Muscle of back (tissue), 11 donors: ENCODE data around the gene CYBA. TPM values are rescaled to one million over a fixed set of nuclear protein-coding genes. Genes with fewer than 3 reads are reported as not detected.
A peak's percentile ranks its signal among the peaks of the same experiment; 100 is the strongest.
"Not testable (repeated sequence)": the region's sequence is repeated elsewhere in the genome, so short reads cannot be mapped to it uniquely, and the experiment has no call there.

Experiments
- DNase-seq, 3 donors: peaks; one replicate each; pipeline versions ENCODE4 v3.0.0 to v3.0.0-alpha.2; 2013
- polyA plus RNA-seq, 10 donors: library from polyadenylated mRNA; unstranded; fragments of 120-200 nt; gene quantifications; one replicate each; pipeline ENCODE4 v1.2.1, GENCODE V29; 2013; ENCODE audit not compliant: insufficient read length in 10 of 10

CYBA gene
- polyA plus RNA-seq, 10 donors, result 19.4 to 59.7 (median 34.6) TPM

- DNase-seq, result no peak
Observed at GRCh38 chr16:88614818-88615580, 35.9 kb downstream of the CYBA start.

GRCh38 chr16:88613911-88614817 is 36.7 kb downstream of the CYBA start:
- DNase-seq, result no peak

- DNase-seq, result no peak
Observed at GRCh38 chr16:88613293-88613692, 37.6 kb downstream of the CYBA start.

GRCh38 chr16:88610909-88611812 is 39.7 kb downstream of the CYBA start:
- peak in 1 of 3 donors; percentile 47 for DNase-seq

GRCh38 chr16:88610080-88610479 is 40.8 kb downstream of the CYBA start:
- DNase-seq, result no peak

GRCh38 chr16:88609426-88609825 is 41.4 kb downstream of the CYBA start:
- not testable (repeated sequence) for DNase-seq

GRCh38 chr16:88608076-88608475 is 42.8 kb downstream of the CYBA start:
- no peak for DNase-seq

GRCh38 chr16:88606148-88606757 is 44.6 kb downstream of the CYBA start:
- DNase-seq, result no peak

GRCh38 chr16:88605186-88606147 is 45.4 kb downstream of the CYBA start:
- no peak for DNase-seq

- no peak for DNase-seq
Observed at GRCh38 chr16:88602091-88602490, 48.8 kb downstream of the CYBA start.

GRCh38 chr16:88601313-88602036 is 49.4 kb downstream of the CYBA start:
- DNase-seq, result no peak

- no peak for DNase-seq
Observed at GRCh38 chr16:88600539-88600896, 50.3 kb downstream of the CYBA start.

GRCh38 chr16:88599825-88600538 is 50.9 kb downstream of the CYBA start:
- DNase-seq, result no peak

GRCh38 chr16:88599092-88599733 is 51.6 kb downstream of the CYBA start:
- peak; percentile 32 to 68 (median 49) for DNase-seq

- no peak for DNase-seq
Observed at GRCh38 chr16:88597856-88598491, 52.9 kb downstream of the CYBA start.

GRCh38 chr16:88596483-88596882 is 54.4 kb downstream of the CYBA start:
- no peak for DNase-seq

- DNase-seq, result no peak
Observed at GRCh38 chr16:88595921-88596320, 54.9 kb downstream of the CYBA start.

- DNase-seq, result no peak
Observed at GRCh38 chr16:88595101-88595500, 55.8 kb downstream of the CYBA start.
